Measurements from ENCODE around the gene VEGFA.

VEGFA gene

DNA sequence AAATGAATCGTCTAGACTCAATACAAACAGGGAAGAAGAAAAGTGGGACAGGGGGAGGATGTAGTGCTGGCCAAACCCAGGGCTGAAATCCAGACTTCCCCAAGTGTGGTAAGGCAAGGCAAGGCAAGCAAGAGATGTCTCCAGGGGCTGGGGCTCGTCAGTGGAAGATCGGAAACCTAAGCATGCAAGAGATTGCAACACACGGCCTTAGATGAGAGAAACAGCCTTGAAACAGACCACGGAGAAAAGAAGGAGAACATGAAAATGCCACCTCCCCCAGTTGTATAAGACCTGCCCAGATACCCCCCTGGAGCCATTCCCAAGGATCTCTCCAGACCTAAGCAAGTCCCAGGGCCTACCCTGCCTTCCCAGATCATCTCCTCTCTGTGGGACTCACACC lies 20.0 kb downstream of the VEGFA start:
- TF ChIP-seq ZNF8 (CRISPR knock-in tag; IDR thresholded peaks at IDR 0.05) (no peak), TCF4 (CRISPR knock-in tag; IDR thresholded peaks at IDR 0.05; ENCODE audit: borderline replicate concordance) (no peak), BACH2 (CRISPR knock-in tag; IDR thresholded peaks at IDR 0.05; ENCODE audit: borderline replicate concordance) (no peak), ZFP3 (CRISPR knock-in tag; IDR thresholded peaks at IDR 0.05) (no peak), ESRRG (CRISPR knock-in tag; IDR thresholded peaks at IDR 0.05) (no peak), ZNF70 (CRISPR knock-in tag; IDR thresholded peaks at IDR 0.05) (no peak), CSDC2 (CRISPR knock-in tag; IDR thresholded peaks at IDR 0.05) (no peak), ARNTL (CRISPR knock-in tag; IDR thresholded peaks at IDR 0.05; ENCODE audit: borderline replicate concordance, low read depth) (no peak), ZNF565 (CRISPR knock-in tag; conservative IDR thresholded peaks at IDR 0.05; ENCODE audit: low read depth) (no peak), OSR1 (CRISPR knock-in tag; IDR thresholded peaks at IDR 0.05) (no peak), ZC3H10 (CRISPR knock-in tag; IDR thresholded peaks at IDR 0.05) (no peak), RARB (CRISPR knock-in tag; IDR thresholded peaks at IDR 0.05) (no peak), SNAI2 (CRISPR knock-in tag; IDR thresholded peaks at IDR 0.05) (no peak), ZFP30 (CRISPR knock-in tag; IDR thresholded peaks at IDR 0.05) (no peak)
- TF ChIP-seq, protein P1, sequence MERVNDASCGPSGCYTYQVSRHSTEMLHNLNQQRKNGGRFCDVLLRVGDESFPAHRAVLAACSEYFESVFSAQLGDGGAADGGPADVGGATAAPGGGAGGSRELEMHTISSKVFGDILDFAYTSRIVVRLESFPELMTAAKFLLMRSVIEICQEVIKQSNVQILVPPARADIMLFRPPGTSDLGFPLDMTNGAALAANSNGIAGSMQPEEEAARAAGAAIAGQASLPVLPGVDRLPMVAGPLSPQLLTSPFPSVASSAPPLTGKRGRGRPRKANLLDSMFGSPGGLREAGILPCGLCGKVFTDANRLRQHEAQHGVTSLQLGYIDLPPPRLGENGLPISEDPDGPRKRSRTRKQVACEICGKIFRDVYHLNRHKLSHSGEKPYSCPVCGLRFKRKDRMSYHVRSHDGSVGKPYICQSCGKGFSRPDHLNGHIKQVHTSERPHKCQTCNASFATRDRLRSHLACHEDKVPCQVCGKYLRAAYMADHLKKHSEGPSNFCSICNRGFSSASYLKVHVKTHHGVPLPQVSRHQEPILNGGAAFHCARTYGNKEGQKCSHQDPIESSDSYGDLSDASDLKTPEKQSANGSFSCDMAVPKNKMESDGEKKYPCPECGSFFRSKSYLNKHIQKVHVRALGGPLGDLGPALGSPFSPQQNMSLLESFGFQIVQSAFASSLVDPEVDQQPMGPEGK (CRISPR knock-in tag; IDR thresholded peaks at IDR 0.05; ENCODE audit: borderline replicate concordance), result no peak
- TF ChIP-seq, protein P2, sequence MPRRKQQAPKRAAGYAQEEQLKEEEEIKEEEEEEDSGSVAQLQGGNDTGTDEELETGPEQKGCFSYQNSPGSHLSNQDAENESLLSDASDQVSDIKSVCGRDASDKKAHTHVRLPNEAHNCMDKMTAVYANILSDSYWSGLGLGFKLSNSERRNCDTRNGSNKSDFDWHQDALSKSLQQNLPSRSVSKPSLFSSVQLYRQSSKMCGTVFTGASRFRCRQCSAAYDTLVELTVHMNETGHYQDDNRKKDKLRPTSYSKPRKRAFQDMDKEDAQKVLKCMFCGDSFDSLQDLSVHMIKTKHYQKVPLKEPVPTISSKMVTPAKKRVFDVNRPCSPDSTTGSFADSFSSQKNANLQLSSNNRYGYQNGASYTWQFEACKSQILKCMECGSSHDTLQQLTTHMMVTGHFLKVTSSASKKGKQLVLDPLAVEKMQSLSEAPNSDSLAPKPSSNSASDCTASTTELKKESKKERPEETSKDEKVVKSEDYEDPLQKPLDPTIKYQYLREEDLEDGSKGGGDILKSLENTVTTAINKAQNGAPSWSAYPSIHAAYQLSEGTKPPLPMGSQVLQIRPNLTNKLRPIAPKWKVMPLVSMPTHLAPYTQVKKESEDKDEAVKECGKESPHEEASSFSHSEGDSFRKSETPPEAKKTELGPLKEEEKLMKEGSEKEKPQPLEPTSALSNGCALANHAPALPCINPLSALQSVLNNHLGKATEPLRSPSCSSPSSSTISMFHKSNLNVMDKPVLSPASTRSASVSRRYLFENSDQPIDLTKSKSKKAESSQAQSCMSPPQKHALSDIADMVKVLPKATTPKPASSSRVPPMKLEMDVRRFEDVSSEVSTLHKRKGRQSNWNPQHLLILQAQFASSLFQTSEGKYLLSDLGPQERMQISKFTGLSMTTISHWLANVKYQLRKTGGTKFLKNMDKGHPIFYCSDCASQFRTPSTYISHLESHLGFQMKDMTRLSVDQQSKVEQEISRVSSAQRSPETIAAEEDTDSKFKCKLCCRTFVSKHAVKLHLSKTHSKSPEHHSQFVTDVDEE (CRISPR knock-in tag; IDR thresholded peaks at IDR 0.05), result no peak
- TF ChIP-seq, protein P3, sequence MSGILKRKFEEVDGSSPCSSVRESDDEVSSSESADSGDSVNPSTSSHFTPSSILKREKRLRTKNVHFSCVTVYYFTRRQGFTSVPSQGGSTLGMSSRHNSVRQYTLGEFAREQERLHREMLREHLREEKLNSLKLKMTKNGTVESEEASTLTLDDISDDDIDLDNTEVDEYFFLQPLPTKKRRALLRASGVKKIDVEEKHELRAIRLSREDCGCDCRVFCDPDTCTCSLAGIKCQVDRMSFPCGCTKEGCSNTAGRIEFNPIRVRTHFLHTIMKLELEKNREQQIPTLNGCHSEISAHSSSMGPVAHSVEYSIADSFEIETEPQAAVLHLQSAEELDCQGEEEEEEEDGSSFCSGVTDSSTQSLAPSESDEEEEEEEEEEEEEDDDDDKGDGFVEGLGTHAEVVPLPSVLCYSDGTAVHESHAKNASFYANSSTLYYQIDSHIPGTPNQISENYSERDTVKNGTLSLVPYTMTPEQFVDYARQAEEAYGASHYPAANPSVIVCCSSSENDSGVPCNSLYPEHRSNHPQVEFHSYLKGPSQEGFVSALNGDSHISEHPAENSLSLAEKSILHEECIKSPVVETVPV (CRISPR knock-in tag; IDR thresholded peaks at IDR 0.05), result no peak
- TF ChIP-seq, protein P4, sequence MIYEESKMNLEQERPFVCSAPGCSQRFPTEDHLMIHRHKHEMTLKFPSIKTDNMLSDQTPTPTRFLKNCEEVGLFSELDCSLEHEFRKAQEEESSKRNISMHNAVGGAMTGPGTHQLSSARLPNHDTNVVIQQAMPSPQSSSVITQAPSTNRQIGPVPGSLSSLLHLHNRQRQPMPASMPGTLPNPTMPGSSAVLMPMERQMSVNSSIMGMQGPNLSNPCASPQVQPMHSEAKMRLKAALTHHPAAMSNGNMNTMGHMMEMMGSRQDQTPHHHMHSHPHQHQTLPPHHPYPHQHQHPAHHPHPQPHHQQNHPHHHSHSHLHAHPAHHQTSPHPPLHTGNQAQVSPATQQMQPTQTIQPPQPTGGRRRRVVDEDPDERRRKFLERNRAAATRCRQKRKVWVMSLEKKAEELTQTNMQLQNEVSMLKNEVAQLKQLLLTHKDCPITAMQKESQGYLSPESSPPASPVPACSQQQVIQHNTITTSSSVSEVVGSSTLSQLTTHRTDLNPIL (CRISPR knock-in tag; IDR thresholded peaks at IDR 0.05; ENCODE audit: low read depth), result no peak
- TF ChIP-seq, protein P5, sequence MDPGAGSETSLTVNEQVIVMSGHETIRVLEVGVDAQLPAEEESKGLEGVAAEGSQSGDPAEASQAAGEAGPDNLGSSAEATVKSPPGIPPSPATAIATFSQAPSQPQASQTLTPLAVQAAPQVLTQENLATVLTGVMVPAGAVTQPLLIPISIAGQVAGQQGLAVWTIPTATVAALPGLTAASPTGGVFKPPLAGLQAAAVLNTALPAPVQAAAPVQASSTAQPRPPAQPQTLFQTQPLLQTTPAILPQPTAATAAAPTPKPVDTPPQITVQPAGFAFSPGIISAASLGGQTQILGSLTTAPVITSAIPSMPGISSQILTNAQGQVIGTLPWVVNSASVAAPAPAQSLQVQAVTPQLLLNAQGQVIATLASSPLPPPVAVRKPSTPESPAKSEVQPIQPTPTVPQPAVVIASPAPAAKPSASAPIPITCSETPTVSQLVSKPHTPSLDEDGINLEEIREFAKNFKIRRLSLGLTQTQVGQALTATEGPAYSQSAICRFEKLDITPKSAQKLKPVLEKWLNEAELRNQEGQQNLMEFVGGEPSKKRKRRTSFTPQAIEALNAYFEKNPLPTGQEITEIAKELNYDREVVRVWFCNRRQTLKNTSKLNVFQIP (CRISPR knock-in tag; IDR thresholded peaks at IDR 0.05; ENCODE audit: borderline replicate concordance, low read depth), result no peak
- no peak for ATAC-seq

DNA sequence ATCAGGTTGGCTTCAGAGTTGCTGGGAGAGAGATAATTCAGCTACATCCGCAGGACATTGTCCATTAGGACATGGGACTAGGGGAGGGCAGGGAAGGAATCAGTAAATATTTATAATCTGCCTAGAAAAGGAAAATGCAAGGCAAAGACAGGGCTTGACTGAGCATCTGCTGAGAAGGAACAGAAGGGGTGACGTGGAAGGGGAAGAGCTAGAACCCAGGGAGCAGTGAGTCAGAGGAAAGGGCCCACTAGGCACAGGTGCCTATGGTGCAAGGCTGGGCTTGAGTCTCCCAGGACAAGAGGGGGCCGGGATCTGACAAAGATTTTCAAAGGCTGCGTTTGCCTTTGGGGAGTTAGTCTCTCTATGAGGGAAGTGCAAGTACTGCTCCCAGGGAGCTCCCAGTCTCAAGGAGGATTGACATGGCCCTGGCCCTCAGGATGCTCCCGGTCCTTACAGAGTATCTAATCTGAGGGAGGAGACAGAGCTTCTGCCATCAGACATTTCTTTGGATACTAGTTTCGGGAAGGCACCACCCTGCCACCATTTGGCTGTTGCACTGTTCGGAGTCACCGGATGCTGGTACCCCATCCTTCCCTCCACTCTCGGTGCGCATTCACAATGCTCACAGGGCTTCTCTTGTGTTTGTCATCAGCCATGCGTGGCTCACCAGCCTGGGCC lies 21.9 kb downstream of the VEGFA start:
- TF ChIP-seq OSR1 (CRISPR knock-in tag; IDR thresholded peaks at IDR 0.05), result no peak
- no peak for TF ChIP-seq ZNF70 (CRISPR knock-in tag; IDR thresholded peaks at IDR 0.05)
- TF ChIP-seq TCF4 (CRISPR knock-in tag; IDR thresholded peaks at IDR 0.05; ENCODE audit: borderline replicate concordance), result no peak
- no peak for TF ChIP-seq PPARA (CRISPR knock-in tag; IDR thresholded peaks at IDR 0.05; ENCODE audit: borderline replicate concordance)
- ATAC-seq, result no peak

DNA sequence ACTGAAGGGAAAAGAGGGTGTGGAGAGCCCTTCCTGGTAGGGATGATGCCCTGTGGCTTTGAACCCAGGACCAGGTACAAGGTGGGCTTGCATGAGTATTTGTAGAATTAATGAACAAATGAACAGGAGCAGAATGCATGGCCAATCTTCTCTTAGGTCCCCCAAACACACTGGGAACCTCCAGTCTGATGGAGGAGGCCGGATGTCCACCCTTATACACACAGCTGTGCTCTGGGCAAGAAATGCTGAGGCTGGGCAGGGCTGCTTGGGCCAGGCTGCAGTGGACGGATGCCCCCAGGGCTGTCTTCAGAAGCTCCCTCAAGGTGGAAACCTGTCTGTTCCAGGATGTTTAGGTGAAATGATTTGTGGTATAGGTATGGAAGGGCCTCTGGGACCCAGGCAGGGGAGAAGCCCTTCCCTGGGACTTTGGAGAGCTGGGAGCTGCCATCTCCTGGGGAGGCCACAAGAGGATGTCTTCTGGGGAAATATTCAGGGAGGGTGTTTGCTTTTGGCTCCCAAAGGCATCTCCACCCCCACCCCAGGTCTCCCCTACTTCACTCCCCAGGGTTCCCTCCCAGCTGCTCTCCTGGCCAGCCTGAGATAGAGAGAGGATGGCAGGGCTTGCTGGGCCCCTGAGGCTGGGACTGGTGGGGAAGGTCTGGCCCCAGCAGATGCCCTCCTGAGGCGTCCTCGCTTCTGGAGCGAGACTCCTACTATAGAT lies 23.3 kb downstream of the VEGFA start:
- ATAC-seq, result no peak
- TF ChIP-seq RARB (CRISPR knock-in tag; IDR thresholded peaks at IDR 0.05) (no peak), TCF4 (CRISPR knock-in tag; IDR thresholded peaks at IDR 0.05; ENCODE audit: borderline replicate concordance) (no peak), SNAI2 (CRISPR knock-in tag; IDR thresholded peaks at IDR 0.05) (no peak), ZNF565 (CRISPR knock-in tag; conservative IDR thresholded peaks at IDR 0.05; ENCODE audit: low read depth) (no peak), ZNF70 (CRISPR knock-in tag; IDR thresholded peaks at IDR 0.05) (no peak), BACH2 (CRISPR knock-in tag; IDR thresholded peaks at IDR 0.05; ENCODE audit: borderline replicate concordance) (no peak), ZFP30 (CRISPR knock-in tag; IDR thresholded peaks at IDR 0.05) (no peak)
- TF ChIP-seq, protein P1 (CRISPR knock-in tag; IDR thresholded peaks at IDR 0.05; ENCODE audit: borderline replicate concordance), result no peak

Data from SK-N-SH treated with all-trans-retinoic acid at 6 μM for 48 hours (cell line).